GM19455 (cell line): ENCODE data around the gene NBEA.

Source experiments
- ATAC-seq: cut with Tn5 transposase; IDR thresholded peaks from one replicate; pipeline ENCODE4 v1.9.1; 2021; ENCODE audit not compliant: unreplicated experiment

NBEA gene

GRCh38 chr13:35698911-35699576 is 757.0 kb downstream of the NBEA start:
- ATAC-seq: no peak

GRCh38 chr13:35699825-35700510 is 757.9 kb downstream of the NBEA start:
- no peak for ATAC-seq

- no peak for ATAC-seq
These were observed 758.6 kb downstream of the NBEA start for GRCh38 chr13:35700671-35701070.

GRCh38 chr13:35702316-35702715 is 760.2 kb downstream of the NBEA start:
- ATAC-seq: no peak

- ATAC-seq: no peak
These were observed 761.0 kb downstream of the NBEA start for GRCh38 chr13:35703061-35703460.

GRCh38 chr13:35704331-35704730 is 762.3 kb downstream of the NBEA start:
- no peak for ATAC-seq

GRCh38 chr13:35706281-35706680 is 764.2 kb downstream of the NBEA start:
- ATAC-seq: no peak

GRCh38 chr13:35706721-35707120 is 764.7 kb downstream of the NBEA start:
- no peak for ATAC-seq

GRCh38 chr13:35711909-35712308 is 769.8 kb downstream of the NBEA start:
- no peak for ATAC-seq

- no peak for ATAC-seq
These were observed 771.1 kb downstream of the NBEA start for GRCh38 chr13:35712907-35713761.

GRCh38 chr13:35714121-35714520 is 772.1 kb downstream of the NBEA start:
- no peak for ATAC-seq

GRCh38 chr13:35714588-35715377 is 772.7 kb downstream of the NBEA start:
- ATAC-seq: no peak

- no peak for ATAC-seq
These were observed 774.1 kb downstream of the NBEA start for GRCh38 chr13:35716186-35716585.

GRCh38 chr13:35716729-35717128 is 774.7 kb downstream of the NBEA start:
- no peak for ATAC-seq

- ATAC-seq: no peak
These were observed 776.0 kb downstream of the NBEA start for GRCh38 chr13:35718084-35718483.

- ATAC-seq: no peak
These were observed 778.2 kb downstream of the NBEA start for GRCh38 chr13:35720290-35720689.

GRCh38 chr13:35720690-35721554 is 778.9 kb downstream of the NBEA start:
- no peak for ATAC-seq
